GM19238 (cell line): ENCODE measurements around the gene CORO2A.
A peak's percentile ranks its signal among the peaks of the same experiment; 100 is the strongest.
"Not testable (repeated sequence)": the region's sequence is repeated elsewhere in the genome, so short reads cannot be mapped to it uniquely, and the experiment has no call there.

ENCODE experiments used
- DNase-seq: peaks from one replicate; pipeline ENCODE4 v3.0.0; 2011; ENCODE audit warnings: low spot score; ENCODE audit not compliant: insufficient read length

Gene CORO2A

DNA sequence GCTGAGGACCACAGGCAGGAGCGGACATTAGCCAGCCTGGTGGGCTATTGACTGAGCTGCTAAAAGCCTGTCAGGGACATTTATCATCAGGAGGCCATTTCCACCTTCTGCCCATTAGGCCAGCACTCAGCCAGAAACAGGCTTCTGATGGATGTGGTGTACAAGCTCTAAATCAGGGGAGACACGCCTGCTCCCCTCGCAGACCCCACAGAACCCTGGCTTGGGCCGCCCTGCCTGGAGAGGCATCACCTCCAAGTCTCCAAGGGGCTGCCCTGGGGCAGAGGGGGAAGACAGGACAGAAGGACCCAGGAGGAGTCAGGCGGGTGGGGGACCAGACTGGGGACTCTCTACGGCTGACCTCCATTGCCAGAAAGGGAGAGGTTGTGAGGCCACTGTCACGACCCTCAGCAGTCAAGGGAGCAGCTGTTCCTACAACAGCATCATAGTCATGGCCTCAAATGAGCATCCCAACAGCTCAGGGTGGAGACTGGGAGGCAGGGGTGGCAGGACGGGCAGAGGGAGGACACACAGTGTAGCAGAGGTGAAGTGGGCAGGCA lies 49.4 kb downstream of the CORO2A start:
- no peak for DNase-seq

DNA sequence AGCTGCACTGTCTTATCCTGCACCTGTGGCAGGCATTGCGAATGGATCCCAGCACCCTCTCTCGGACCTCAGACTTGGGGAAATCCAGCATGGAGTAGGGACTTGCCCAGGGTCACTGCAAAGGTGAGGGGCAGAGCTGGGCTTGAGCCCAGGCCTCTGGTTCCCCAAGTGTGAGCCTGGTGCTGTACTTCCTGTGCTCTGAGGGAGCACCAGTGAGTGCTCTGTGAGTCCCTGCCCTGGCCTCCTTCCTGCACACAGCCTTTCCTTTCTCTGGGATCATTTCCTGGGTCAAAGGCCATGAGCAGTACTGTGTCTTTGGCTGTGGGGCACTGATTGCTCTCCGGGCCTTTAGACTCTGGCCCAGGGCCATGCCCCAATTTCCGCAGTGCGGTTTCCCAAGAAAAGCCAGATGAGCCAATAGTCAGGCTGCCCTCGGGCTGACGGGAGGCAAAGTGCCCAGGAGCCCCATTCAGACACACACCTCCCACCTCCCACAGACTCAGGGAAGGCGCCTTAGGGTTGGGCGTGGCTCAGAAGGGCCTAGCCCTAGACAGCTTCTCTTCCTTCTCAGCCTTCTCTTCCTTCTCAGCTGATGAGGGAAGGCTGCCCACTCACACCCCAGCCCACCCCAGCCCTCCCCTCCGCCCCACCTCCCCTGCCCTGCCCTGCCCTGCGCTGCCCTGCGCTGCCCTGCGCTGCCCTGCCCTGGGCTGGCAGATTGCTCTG lies 50.1 kb downstream of the CORO2A start:
- no peak for DNase-seq

DNA sequence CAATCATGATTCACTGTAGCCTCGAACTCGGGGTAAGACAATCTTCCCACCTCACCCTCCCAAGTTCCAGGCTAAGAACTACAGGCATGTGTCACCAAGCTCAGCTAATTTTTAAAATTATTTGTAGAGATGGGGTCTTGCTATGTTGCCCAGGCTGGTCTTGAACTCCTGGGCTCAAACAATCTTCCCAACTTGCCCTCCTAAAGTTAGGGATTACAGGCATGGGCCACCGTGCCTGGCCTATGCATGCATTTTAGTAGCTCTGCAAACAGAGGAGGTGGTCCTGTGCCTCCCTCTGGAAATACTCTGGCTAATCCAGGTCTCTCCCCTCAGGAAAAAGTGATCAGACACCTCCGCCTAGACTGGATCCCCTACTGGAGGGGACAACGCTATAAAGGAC lies 51.9 kb downstream of the CORO2A start:
- no peak for DNase-seq

DNA sequence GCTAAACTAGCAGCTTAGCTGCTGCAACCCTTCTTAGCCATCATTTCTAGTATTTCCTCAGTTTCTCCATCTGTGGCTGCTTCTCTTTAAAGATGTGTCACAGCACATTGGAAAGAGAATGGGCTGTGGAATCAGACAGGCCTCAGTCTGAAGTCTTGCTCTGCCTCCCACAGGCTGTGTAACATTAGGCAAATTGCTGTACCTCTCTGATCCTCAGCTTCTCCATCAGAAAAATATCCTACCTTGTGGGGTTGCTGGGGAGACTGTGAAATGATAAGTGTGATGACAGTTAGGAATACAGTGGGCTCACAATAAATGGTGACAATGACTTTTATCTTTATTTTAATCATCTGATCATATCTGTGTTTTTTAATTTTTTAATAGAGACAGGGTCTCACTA lies 55.9 kb downstream of the CORO2A start:
- DNase-seq, result no peak

DNA sequence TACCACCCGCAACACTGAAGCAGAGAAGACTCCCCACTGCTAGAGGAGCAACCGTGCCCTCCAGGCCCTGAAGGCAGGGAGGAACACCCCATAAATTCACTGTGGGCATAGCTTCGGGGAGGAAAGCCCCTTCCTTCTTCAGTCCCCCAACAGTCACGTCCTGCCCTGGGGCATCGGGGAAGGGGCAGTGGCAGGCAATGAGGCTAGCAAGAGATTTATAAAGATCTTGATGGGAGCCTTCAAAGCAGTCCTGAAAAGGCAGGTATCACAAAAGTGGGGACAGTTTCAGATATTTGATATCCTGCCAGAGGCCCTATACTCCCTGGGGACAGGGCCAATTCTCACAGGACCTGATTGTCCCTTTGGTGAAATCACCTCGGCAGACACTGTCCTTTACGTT lies 56.5 kb downstream of the CORO2A start:
- no peak for DNase-seq

DNA sequence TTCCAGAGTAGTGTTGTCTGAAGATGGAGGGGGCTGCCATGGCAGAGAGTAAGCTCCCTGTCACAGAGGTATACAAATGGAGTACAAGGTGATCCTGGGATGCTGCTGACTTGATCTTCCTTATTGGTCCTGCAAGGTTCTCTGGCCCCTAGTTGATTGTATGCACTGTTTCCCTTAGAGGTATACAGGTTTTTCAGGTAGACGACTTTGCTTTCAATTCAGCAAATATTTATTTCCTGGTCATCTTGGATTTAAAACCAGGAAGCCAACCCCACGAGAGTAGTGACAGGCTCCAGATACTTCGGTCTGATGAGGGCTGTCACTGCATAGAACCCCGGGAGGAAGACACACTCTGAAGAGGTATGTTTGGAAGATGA lies 56.9 kb downstream of the CORO2A start:
- DNase-seq, result no peak

DNA sequence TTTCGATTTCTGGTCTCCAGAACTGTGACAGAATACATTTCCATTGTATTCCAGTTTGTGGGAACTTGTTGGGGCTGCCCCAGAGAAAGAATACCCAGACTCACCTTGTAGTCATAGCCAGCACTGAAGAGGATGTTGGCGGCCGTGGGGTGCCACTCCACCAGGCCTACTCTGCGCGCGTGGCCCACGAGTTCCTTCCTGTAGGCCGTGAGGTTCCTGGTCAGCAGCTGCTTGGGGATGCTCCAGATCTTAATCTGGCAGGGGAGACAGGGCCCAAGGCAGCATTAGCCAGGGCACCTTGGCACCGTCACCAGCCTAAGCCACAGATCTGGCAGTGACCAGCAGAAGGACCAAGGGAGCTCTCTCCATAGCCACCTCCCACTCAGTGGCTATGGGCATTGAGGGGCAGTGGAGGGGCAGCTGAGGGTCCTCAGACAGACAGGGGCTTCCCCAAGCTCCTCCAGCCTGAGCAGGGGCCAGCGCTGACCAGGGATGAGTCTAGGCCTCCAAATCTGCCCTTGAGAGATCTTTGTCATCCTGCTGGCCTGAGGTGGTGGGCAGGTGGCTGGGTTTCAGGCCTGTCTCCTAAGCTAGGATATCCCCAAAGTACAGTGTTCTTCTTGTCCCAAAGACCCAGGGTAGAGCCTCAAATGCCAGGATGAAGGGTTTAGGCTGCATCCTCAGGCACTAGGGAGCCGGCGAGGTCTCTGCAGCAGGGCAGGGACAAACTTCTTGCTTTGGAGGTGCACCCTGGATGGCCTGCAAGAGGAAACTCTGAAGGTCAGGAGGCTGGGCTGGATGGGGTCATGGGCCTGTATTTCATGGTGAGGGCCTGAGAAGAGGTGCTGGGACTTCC lies 57.5 kb downstream of the CORO2A start:
- no peak for DNase-seq

DNA sequence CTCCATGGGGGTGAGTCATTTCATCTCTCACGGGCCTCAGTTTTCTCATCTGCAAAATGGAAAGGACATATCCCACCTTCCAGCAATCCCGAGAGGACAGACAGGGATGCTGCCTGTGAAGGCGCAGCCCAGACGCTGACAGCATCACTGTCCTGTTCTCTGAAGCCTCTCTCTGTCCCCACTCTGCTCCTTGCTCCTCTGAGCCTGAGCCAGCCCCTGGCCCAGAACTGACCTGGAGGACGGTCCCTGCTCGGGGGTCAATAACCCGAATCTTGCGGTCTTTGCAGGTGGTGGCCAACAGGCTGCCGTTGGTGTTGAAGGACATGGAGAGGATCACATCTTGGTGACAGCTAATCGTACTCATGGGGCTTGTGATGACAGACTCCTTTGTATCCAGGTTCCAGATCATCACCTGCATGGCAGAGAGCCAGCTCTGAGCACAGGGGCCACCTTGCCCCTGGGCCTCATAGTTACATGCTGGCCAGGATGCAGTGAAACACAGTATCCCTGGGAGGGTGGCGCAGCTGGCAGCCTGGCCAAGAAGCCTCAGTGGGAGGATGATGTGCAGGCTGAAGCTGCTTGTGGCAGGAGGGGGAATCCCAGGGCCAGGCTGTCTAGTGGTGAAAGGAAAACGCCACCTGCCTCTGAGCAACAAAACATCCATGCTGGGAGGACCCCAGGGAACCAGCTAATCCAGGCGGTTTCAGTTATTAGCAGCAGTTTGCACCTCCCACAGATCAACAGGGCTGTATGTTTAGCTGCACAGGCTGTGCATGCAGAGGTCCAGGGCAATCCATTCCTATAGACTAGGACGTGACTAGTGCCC lies 59.4 kb downstream of the CORO2A start:
- no peak for DNase-seq

DNA sequence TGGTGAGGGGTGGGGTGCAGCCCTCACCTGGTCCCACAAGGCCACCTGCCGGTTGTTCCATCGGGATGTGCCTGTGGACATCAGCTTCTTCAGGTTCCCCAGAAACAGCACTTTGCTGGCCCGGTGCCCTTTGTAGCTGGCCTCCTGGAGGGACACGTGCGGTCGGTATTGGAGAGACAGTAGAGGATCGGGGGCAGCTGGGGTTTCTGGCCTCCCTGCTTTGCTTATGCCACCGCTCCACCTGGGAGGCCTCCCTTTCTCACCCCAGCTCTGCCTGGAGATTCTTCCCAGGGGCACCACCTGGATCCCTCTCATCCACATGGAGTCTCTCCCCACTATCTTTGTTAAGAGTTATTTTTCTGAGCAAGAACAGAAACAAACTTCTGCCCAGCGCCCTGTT lies 60.3 kb downstream of the CORO2A start:
- no peak for DNase-seq

DNA sequence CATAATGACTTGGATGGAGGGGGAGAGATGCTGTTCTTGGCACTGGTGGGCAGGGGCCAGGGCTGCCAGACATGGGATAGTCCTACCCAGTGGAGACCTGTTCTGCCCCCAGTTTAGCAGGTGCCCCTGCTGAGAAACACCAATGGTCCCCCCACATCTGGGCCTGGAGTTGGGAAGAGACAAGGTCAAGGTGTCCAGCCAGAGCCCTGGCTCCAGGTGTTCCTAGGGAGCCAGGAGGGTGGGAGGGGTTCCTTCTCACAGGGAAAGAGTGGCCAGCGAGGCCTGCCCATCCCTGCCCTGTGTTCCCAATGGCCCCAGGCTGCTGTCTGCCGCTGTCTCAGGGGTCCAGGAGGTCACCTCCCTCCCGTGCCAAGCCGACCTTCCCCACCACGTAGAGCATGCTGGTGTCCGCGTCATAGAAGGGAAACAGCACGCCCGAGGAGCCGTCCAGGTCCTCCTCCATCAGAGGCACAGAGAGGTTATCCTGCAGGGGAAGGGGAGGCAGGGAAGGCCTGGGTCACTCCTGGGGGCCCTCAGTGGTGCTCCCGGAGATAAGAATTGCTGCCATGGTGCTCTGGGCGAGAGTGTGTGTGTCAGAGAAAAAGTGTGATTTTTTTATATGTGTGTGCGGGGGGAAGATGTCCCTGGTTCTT lies 61.7 kb downstream of the CORO2A start:
- DNase-seq, result no peak

DNA sequence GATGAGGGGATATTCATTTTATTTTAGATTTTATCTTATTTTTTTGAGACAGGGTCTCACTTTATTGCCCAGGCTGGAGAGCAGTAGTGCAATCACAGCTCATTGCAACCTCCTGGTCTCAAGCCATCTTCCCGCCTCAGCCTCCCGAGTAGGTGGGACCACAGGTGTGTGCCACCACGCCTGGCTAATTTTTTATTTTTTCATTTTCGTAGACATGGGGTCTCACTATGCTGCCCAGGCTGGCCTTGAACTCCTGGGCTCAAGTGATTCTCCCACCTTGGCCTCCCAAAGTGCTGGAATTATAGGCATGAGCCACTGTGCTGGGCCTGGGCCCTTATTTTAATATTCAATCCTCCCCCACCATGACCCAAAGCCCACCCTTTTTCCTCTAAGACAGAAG lies 62.4 kb downstream of the CORO2A start:
- not testable (repeated sequence) for DNase-seq

DNA sequence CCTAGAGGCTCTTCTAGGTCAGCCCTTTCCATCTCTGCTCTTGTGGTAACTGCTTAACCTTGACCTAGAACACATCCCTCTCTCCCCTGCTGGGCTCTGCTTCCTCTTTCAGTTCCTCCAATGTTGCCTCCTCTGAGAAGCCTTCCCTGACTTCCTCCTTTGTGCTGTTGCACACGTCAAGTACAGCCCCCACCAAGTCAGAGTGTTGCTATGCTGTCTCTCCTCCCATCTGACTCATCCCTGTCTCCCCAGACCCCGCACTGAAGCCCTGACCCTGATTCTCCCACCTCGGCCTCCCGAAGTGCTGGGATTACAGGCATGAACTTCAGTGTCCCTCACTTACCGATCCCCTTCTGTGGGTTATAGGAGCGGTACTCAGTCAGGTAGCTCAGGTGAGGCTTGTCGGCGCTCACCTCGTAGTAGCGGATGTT lies 63.0 kb downstream of the CORO2A start:
- no peak for DNase-seq

DNA sequence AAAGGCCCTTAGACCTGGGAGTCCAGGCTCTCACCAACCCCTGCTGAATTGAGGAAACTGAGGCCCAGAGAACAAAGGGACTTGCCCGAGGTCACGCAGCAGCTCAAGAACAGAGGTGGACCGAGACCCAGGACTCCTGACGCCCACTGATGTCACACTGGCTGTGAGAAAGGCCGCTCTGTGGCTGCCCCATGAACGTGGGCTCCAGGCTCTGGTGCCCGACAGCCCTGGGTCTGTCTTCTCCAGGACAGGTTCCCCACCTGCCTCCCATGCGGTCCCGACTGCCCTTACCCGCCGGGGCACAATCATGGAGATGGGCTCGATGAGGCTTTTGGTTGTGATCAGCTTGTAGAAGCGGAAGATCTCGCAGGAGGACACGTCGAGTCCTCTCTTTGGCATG lies 64.1 kb downstream of the CORO2A start:
- no peak for DNase-seq

DNA sequence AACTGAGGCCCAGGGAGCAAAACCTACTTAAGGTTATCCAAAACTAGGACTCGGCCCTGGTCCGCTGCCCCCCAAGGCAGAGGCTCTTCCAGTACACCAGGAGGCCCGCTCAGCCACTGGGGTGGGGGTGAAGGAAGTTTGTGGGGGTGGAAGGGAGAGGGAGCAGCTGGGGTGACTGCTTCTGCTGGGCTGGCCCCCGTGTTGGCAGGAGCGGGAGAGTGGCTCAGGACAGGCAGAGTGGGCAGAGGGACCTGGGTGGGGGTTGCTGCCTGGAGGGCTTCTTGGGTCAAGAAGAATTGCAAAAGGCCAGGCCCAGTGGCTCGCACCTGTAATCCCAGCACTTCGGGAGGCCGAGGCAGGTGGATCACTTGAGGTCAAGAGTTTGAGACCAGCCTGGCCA lies 65.2 kb downstream of the CORO2A start:
- no peak for DNase-seq

DNA sequence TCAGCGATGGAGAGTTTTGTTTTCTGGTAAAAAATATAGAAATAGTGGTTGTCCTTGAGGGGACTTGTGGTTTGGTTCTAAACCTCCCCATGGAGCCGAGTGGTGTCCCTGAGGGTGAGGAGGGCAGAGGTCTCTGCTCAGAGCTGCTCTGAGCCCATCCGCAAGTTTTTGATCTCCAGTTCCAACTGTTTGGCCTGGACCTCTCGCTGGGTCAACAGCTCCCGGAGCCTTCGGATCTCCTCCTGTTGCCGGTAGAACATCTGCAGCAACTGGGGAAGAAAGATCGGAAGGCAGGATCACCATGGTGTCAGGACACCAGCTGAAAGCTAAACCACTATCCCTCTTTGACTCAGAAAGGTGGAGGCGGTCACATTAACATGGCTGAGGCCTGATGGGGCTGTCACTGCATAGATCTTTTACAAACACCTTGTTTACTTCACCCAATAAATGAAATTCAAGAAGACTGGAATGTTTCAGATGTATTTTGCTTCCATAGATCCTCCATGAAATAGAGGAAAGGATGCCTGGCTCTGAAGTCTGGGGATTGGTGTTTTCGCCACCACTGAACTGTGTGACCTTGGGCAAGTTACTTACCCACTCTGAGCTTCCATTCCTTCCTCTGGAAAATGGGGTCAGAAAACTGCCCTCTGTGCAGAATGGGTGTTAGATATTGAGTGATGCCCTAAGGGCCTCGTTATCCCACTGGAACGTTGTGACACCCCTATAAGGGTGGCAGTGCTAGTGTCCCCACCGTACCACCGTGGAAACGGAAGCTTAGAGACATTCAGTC lies 67.6 kb downstream of the CORO2A start:
- DNase-seq, result no peak

DNA sequence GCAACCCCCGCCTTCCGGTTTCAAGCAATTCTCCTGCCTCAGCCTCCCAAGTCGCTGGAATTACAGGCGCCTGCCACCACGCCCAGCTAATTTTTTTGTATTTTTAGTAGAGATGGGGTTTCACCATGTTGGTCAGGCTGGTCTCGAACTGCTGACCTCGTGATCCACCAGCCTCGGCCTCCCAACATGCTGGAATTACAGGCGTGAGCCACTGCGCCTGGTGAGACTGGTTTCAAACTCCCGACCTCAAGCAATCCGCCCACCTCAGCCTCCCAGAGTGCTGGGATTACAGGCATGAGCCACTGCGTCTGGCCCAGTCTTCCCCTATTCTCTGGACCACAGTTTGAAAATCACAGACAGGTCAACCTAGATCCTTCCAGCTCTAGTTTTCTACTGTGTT lies 68.3 kb downstream of the CORO2A start:
- DNase-seq, result not testable (repeated sequence)

DNA sequence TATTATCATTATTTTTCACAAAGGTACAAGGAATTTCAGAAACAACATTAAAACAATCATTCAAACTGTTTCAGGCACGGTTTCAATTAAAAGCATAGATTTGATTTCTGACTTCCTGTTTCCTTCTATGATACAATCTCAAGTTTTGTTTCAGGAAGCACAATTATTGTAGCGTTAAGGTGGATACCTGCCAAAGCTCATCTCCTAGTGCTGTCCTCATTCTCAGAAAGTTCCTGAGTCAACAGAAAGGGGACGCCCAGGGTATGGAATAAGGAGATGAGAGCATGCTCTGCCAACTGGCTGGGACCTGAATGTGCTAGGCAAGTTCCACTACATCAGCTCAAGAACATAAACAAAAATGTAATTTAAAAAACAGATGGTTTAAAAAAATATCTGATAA lies 71.4 kb downstream of the CORO2A start:
- DNase-seq, result no peak

DNA sequence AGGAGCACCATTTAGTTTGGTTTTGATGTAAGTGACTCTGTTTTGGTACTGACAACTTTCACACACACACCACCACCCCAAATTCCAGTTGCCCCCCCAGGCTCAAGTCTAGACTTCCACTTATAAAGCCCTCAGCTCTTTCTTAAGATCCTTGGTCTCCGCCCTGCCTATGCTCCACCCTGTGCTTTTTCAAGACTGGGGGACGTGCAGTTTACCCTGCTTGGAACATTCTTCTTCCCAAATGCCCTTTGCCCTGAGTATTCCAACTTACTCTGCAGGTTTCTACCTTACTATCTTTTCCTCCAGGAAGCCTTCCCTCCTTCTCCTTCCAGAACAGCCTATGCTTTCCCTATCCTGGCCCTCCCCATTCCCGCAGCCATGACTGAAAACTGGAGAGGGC lies 72.0 kb downstream of the CORO2A start:
- no peak for DNase-seq

DNA sequence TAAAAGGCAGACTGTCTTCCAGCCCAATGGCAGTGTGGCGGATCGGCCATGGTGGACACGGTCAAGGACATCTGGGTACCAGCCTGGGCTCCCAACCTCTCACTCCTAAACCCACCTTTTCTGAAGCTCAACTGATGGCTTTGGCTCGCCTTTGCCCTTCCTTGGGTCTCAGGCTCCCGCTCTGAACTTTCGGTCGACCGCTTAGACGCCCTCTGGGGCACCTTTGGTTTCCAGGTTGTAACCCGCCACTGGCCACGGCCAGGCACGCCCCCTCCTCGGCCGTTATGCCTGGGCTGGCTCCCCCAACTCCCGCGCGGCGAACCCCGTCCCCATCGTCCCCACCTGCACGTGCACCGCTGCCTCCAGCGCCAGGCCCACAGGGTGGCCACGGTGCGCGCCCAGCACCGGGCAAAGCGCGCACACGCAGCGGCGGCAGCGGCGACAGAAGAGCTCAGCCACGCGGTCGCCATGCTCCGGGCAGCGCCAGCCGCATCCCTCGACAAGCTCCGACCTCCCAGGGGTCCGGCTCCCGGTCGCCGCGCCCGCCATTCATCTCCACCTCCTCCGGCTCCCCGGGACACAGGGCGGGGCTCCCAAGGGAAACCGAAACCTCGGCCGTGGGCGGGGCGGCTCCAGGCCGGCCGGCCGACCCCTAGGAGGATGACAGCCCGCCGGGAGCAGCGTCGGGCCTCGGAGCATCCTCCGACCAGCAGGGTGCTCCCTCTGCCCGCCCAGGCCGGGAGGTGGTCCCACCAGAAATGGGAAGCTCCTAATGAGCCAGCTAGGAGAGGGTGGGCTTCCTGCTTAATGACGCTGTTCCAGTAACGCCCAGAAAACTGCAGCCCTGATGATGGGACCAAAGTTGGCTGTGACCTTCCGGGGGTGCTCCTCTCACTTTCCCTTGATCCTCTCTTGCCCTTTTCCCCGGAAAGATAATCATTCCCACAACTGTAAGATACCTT lies 73.5 kb downstream of the CORO2A start, which contains the start of gene TRIM14:
Gene TRIM14 (minus strand): TSS at position 583 of the 962 bp plus-strand sequence. CDS start 34 bp downstream, at position 549.
- peak; percentile 73 for DNase-seq
